Thyroid gland (tissue), 4 donors: ENCODE data around the gene PILRA. TPM values are rescaled to one million over a fixed set of nuclear protein-coding genes. Genes with fewer than 3 reads are reported as not detected.

ENCODE experiments used
- DNase-seq, 2 donors: peaks; one replicate each; pipeline ENCODE4 v3.0.0-alpha.2; 2019
- H3K27ac ChIP-seq, 3 donors: fragments of 200-600 bp; sonication (generic); 1 replicate in 2 of 3; 2 replicates in 1 of 3; pipeline ENCODE4 v1.5.1; 2016 to 2019; ENCODE audit warnings: mild to moderate bottlenecking in 1 of 3, moderate library complexity in 1 of 3
- H3K27me3 ChIP-seq: fragments of 200-600 bp; sonication (generic); one replicate; pipeline ENCODE4 v1.5.1; 2019
- H3K36me3 ChIP-seq, 2 donors: fragments of 200-600 bp; sonication (generic); one replicate each; pipeline ENCODE4 v1.5.1; 2016 to 2019
- H3K4me1 ChIP-seq, 2 donors: fragments of 200-600 bp; sonication (generic); one replicate each; pipeline ENCODE4 v1.5.1; 2017 to 2019
- H3K4me3 ChIP-seq, 3 donors: fragments of 200-600 bp; sonication (generic); replicated peaks in 1 of 3; 1 replicate in 2 of 3; 2 replicates in 1 of 3; pipeline ENCODE4 v1.5.1; 2016; ENCODE audit warnings: mild to moderate bottlenecking in 1 of 3
- H3K9me3 ChIP-seq: fragments of 200-600 bp; sonication (generic); one replicate; pipeline ENCODE4 v1.5.1; 2017
- CTCF ChIP-seq, 6 experiments: fragments of 200-600 bp in 3 of 6; fragments of 450-650 bp in 3 of 6; sonication (generic) in 3 of 6; IDR thresholded peaks; one replicate each; pipeline ENCODE4 v1.5.1; 2016 to 2019; ENCODE audit warnings: antibody characterized with exemption in 6 of 6, mild to moderate bottlenecking in 2 of 6, inconsistent platforms in 1 of 6, moderate library complexity in 1 of 6
- POLR2A ChIP-seq, 2 donors: fragments of 450-650 bp; IDR thresholded peaks; one replicate each; pipeline ENCODE4 v1.6.1; 2017; ENCODE audit warnings: antibody characterized with exemption in 2 of 2, mild to moderate bottlenecking in 2 of 2, moderate library complexity in 1 of 2
- WGBS, 2 donors: methylation state at CpG; one replicate each; pipeline ENCODE4 v1.1.5; 2017; 5-methylcytosine and 5-hydroxymethylcytosine counted together
- intact Hi-C: fragments of 100-400 bp; cut with DNase I; formaldehyde crosslinking; loops from one replicate; pipeline ENCODE4 v1.15.1; 2023
- total RNA-seq, 4 donors: library from RNA; depleted of rRNA; stranded (reverse); fragments of >200 nt; gene quantifications; one replicate each; pipeline ENCODE4 v1.2.3, GENCODE V29; 2016

The PILRA gene
- total RNA-seq, 4 donors from 2014 or later: 2.4 to 6.4 (median 4.4) TPM

- intact Hi-C loops: no loop called here
- no peak for DNase-seq
- TF ChIP-seq CTCF (IDR thresholded peaks at IDR 0.05) (no peak), POLR2A (IDR thresholded peaks at IDR 0.05) (no peak)
- Histone ChIP-seq H3K27ac (no peak overlapping the region), H3K4me1 (no peaks in the 10 kb centered on the region), H3K4me3 (no peak overlapping the region), H3K27me3 (no peaks in the 10 kb centered on the region), H3K36me3 (no peaks in the 10 kb centered on the region), H3K9me3 (no peaks in the 10 kb centered on the region)
- WGBS, 2 donors: 81 to 89% methylated on average over 6 of the region's 6 CpGs
Observed at GRCh38 chr7:100384628-100385294, 11.5 kb downstream of the PILRA start.

DNA sequence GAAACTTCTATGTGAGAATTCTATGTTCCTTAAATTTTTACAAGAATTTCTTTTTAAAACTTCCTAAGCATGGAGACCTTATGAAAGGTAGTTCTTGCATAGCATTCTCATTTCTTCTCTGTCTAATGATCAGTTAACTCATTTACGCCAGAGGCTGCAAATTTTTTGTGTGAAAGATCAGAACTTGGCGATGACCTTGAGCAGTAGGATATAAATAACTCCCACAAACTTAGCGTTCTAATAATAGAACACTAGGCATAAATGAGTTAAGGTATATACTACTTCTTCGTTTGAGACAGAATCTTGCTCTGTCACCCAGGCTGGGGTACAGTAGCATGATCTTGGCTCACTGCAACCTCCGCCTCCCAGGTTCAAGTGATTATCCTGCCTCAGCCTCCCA, 13.7 kb downstream of the PILRA start:
- H3K4me1 ChIP-seq: no peaks in the 10 kb centered on the region
- WGBS, 2 donors: 80 to 82% methylated on average over 5 of the region's 5 CpGs
- H3K27me3 ChIP-seq: no peaks in the 10 kb centered on the region
- TF ChIP-seq CTCF (IDR thresholded peaks at IDR 0.05) (no peak), POLR2A (IDR thresholded peaks at IDR 0.05) (no peak)
- no peak for DNase-seq
- H3K4me3 ChIP-seq: no peak overlapping the region
- H3K36me3 ChIP-seq: no peaks in the 10 kb centered on the region
- intact Hi-C loops: no loop called here
- H3K27ac ChIP-seq: no peak overlapping the region
- H3K9me3 ChIP-seq: no peaks in the 10 kb centered on the region

GRCh38 chr7:100387695-100388094, 14.4 kb downstream of the PILRA start:
- WGBS, 2 donors: 82 to 91% methylated on average over 2 of the region's 2 CpGs
- no peak for DNase-seq
- H3K9me3 ChIP-seq: no peaks in the 10 kb centered on the region
- H3K27ac ChIP-seq: no peak overlapping the region
- no peaks in the 10 kb centered on the region for H3K36me3 ChIP-seq
- no peaks in the 10 kb centered on the region for H3K27me3 ChIP-seq
- intact Hi-C loops: no loop called here
- TF ChIP-seq CTCF (IDR thresholded peaks at IDR 0.05): no peak
- no peak for TF ChIP-seq POLR2A (IDR thresholded peaks at IDR 0.05)
- H3K4me1 ChIP-seq: no peaks in the 10 kb centered on the region
- H3K4me3 ChIP-seq: no peak overlapping the region

- Histone ChIP-seq H3K4me1 (no peaks in the 10 kb centered on the region), H3K9me3 (no peaks in the 10 kb centered on the region), H3K27me3 (no peaks in the 10 kb centered on the region), H3K27ac (no peak overlapping the region), H3K4me3 (no peak overlapping the region), H3K36me3 (no peaks in the 10 kb centered on the region)
- intact Hi-C loops: no loop called here
- TF ChIP-seq POLR2A (IDR thresholded peaks at IDR 0.05) (no peak), CTCF (IDR thresholded peaks at IDR 0.05) (no peak)
- WGBS, 2 donors: 65 to 78% methylated on average over 7 to 8 of the region's 9 CpGs
- no peak for DNase-seq
Observed at GRCh38 chr7:100389437-100390088, 16.3 kb downstream of the PILRA start.

DNA sequence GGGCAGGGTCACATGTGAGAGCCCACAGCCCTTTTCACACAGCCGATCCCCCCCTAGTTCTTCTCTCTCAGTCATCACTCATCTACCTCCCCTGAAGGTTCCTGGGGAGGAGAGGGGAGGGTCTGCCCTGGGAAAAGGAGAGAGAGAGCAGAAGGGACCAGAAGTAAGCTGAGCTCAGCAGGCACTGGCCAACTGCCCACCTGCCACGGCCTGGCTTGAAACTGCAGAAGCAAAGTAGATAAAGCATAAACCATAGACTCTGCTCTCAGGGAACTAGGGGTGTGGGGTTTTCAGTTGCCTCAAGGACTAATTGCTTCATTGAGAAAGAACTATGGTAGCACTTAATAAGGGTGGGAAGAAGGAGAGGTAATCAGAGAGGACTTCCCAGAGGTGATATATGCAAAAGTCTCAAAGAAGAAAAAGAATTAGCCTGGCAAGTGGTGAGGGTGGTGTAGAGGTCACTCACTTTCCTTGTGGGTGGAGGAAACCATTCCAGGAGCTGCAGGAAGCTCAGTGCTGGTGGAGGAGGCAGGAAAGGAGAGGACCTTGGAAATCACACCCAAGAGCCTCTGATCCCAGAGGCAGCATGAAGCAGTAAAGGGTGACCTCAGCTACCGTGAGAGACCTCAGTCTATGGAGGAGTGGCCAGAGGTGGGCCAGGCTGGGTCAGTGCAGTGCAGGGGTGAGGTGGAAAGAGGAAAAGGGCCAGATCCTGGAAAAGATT, 17.2 kb downstream of the PILRA start:
- Histone ChIP-seq H3K27me3 (no peaks in the 10 kb centered on the region), H3K4me1 (no peaks in the 10 kb centered on the region), H3K36me3 (no peaks in the 10 kb centered on the region), H3K9me3 (no peaks in the 10 kb centered on the region), H3K4me3 (no peak overlapping the region), H3K27ac (no peak overlapping the region)
- intact Hi-C loops: no loop called here
- TF ChIP-seq POLR2A (IDR thresholded peaks at IDR 0.05): no peak
- DNase-seq: no peak
- 58% methylated on average over 3 of the region's 3 CpGs for WGBS, 2 donors
